ENCODE results near the gene CPNE4.

DNA sequence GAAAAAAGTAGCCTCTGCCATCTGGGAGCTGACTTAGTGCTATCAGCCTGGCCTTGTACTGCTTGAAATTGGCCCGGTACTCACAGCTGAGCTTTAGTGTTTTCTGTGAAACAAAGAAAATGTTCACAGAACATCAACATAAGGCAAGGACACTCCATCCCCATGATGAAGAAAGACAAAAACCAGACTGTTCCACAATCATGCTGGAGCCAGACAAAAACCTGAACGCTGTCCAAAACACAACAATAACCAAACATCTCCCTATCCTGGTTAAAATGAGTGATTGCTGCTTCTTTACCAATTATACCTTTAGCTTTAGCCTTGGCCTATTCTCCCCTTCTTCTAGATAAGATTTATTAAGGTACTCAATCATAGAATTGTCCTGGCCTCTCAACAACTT is 153.9 kb downstream of the CPNE4 start:
- TF ChIP-seq, protein P1, sequence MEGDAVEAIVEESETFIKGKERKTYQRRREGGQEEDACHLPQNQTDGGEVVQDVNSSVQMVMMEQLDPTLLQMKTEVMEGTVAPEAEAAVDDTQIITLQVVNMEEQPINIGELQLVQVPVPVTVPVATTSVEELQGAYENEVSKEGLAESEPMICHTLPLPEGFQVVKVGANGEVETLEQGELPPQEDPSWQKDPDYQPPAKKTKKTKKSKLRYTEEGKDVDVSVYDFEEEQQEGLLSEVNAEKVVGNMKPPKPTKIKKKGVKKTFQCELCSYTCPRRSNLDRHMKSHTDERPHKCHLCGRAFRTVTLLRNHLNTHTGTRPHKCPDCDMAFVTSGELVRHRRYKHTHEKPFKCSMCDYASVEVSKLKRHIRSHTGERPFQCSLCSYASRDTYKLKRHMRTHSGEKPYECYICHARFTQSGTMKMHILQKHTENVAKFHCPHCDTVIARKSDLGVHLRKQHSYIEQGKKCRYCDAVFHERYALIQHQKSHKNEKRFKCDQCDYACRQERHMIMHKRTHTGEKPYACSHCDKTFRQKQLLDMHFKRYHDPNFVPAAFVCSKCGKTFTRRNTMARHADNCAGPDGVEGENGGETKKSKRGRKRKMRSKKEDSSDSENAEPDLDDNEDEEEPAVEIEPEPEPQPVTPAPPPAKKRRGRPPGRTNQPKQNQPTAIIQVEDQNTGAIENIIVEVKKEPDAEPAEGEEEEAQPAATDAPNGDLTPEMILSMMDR (conservative IDR thresholded peaks at IDR 0.05; ENCODE audit: low read length): no peak
- no peak for TF ChIP-seq EZH2phosphoT487 (IDR thresholded peaks at IDR 0.05; ENCODE audit: borderline replicate concordance)
